NCI-H748 (cell line): ENCODE measurements around the gene INPP4B.
"Not testable (repeated sequence)": the region's sequence is repeated elsewhere in the genome, so short reads cannot be mapped to it uniquely, and the experiment has no call there.

Source experiments
- DNase-seq: peaks from one replicate; lab custom pipeline; 2025; ENCODE audit not compliant: unreplicated experiment; lab: John Stamatoyannopoulos, UW

INPP4B gene

GRCh38 chr4:142826503-142827241 is 19.4 kb downstream of the INPP4B start:
- DNase-seq: no peak

- DNase-seq: no peak
Observed at GRCh38 chr4:142824368-142824767, 21.7 kb downstream of the INPP4B start.

- DNase-seq: no peak
Observed at GRCh38 chr4:142823796-142824195, 22.3 kb downstream of the INPP4B start.

- DNase-seq: no peak
Observed at GRCh38 chr4:142818476-142818875, 27.6 kb downstream of the INPP4B start.

- no peak for DNase-seq
Observed at GRCh38 chr4:142818031-142818430, 28.1 kb downstream of the INPP4B start.

GRCh38 chr4:142817442-142817841 is 28.7 kb downstream of the INPP4B start:
- no peak for DNase-seq

GRCh38 chr4:142815834-142816233 is 30.3 kb downstream of the INPP4B start:
- DNase-seq: peak; percentile 1

GRCh38 chr4:142813388-142813787 is 32.7 kb downstream of the INPP4B start:
- no peak for DNase-seq

GRCh38 chr4:142812091-142812490 is 34.0 kb downstream of the INPP4B start:
- DNase-seq: no peak

- DNase-seq: no peak
Observed at GRCh38 chr4:142811034-142811433, 35.1 kb downstream of the INPP4B start.

GRCh38 chr4:142809559-142809958 is 36.5 kb downstream of the INPP4B start:
- DNase-seq: no peak

- DNase-seq: not testable (repeated sequence)
Observed at GRCh38 chr4:142803879-142804278, 42.2 kb downstream of the INPP4B start.

- no peak for DNase-seq
Observed at GRCh38 chr4:142801966-142802365, 44.1 kb downstream of the INPP4B start.

GRCh38 chr4:142781114-142781513 is 65.0 kb downstream of the INPP4B start:
- DNase-seq: no peak

GRCh38 chr4:142778900-142779299 is 67.2 kb downstream of the INPP4B start:
- no peak for DNase-seq

GRCh38 chr4:142778430-142778829 is 67.7 kb downstream of the INPP4B start:
- DNase-seq: no peak

GRCh38 chr4:142777045-142777743 is 68.9 kb downstream of the INPP4B start:
- no peak for DNase-seq

GRCh38 chr4:142776026-142776425 is 70.1 kb downstream of the INPP4B start:
- DNase-seq: no peak

GRCh38 chr4:142773505-142773904 is 72.6 kb downstream of the INPP4B start:
- no peak for DNase-seq

GRCh38 chr4:142762280-142762679 is 83.8 kb downstream of the INPP4B start:
- no peak for DNase-seq

- no peak for DNase-seq
Observed at GRCh38 chr4:142752202-142752786, 93.8 kb downstream of the INPP4B start.

- DNase-seq: no peak
Observed at GRCh38 chr4:142743121-142743825, 102.8 kb downstream of the INPP4B start.
